SK-N-SH (cell line): ENCODE measurements around the gene C12orf60. TPM values are rescaled to one million over a fixed set of nuclear protein-coding genes. Genes with fewer than 3 reads are reported as not detected.

ENCODE experiments used
- CTCF ChIA-PET: fragments of 300-600, 350-600 bp; formaldehyde crosslinking; extraction: SDS; loops from one replicate; lab custom pipeline; 2021; lab: Yijun Ruan, JAX
- POLR2A ChIA-PET: fragments of 350-600 bp; sonication (Branson Sonifier 250); formaldehyde crosslinking; extraction: SDS; loops from one replicate; lab custom pipeline; 2020; ENCODE audit warnings: antibody characterized with exemption, inconsistent platforms; lab: Yijun Ruan, JAX
- DNase-seq: peaks from one replicate; pipeline ENCODE4 v3.0.0; 2012
- H2AFZ ChIP-seq: fragments of 200-600 bp; sonication (generic); 2 replicates; pipeline ENCODE4 v1.8.1; 2016; ENCODE audit warnings: antibody characterized with exemption, mild to moderate bottlenecking, low read depth
- H3F3A ChIP-seq: fragments of 200-600 bp; sonication (generic); replicated peaks from 2 replicates; pipeline ENCODE3; 2016; ENCODE audit warnings: antibody characterized with exemption, mild to moderate bottlenecking; ENCODE audit not compliant: insufficient read depth
- H3K27ac ChIP-seq, 2 experiments: fragments of 200-500 bp in 1 of 2; fragments of 200-600 bp in 1 of 2; sonication (Bioruptor generic) in 1 of 2; sonication (generic), shearing (Covaris generic) in 1 of 2; 2 replicates each; pipeline versions ENCODE4 v1.5.1 to v1.6.1; 2014 to 2016; ENCODE audit warnings: low read depth in 2 of 2, inconsistent platforms in 1 of 2, low read length in 1 of 2, mild to moderate bottlenecking in 1 of 2, mixed read lengths in 1 of 2
- H3K27me3 ChIP-seq: fragments of 200-600 bp; sonication (generic), shearing (Covaris generic); 2 replicates; pipeline ENCODE4 v1.6.1; 2016; ENCODE audit warnings: mixed run types; ENCODE audit not compliant: insufficient read depth
- H3K36me3 ChIP-seq, 2 experiments: fragments of 200-500 bp in 1 of 2; fragments of 200-600 bp in 1 of 2; sonication (Bioruptor generic) in 1 of 2; sonication (generic) in 1 of 2; replicated peaks in 1 of 2; 2 replicates each; pipeline versions ENCODE3 to v1.5.1; 2014 to 2016; ENCODE audit warnings: low read length in 1 of 2, mild to moderate bottlenecking in 1 of 2; ENCODE audit not compliant: insufficient read depth in 2 of 2, control insufficient read depth in 1 of 2
- H3K4me1 ChIP-seq, 2 experiments: fragments of 200-500 bp in 1 of 2; fragments of 200-600 bp in 1 of 2; sonication (Bioruptor generic) in 1 of 2; sonication (generic), shearing (Covaris generic) in 1 of 2; 2 replicates each; pipeline versions ENCODE4 v1.5.1 to v1.6.1; 2014 to 2016; ENCODE audit warnings: low read depth in 1 of 2, low read length in 1 of 2, mixed run types in 1 of 2; ENCODE audit not compliant: insufficient read depth in 2 of 2, control insufficient read depth in 1 of 2
- H3K4me2 ChIP-seq: fragments of 200-600 bp; sonication (generic), shearing (Covaris generic); 2 replicates; pipeline ENCODE4 v1.6.1; 2017; ENCODE audit warnings: mixed run types
- H3K4me3 ChIP-seq, 2 experiments: fragments of 200-500 bp in 1 of 2; fragments of 200-600 bp in 1 of 2; sonication (Bioruptor generic) in 1 of 2; sonication (generic), shearing (Covaris generic) in 1 of 2; 2 replicates each; pipeline versions ENCODE4 v1.5.1 to v1.8.1; 2014 to 2016; ENCODE audit warnings: low read depth in 2 of 2, inconsistent platforms in 1 of 2, low read length in 1 of 2, mild to moderate bottlenecking in 1 of 2, mixed read lengths in 1 of 2, moderate library complexity in 1 of 2
- H3K79me2 ChIP-seq: fragments of 200-600 bp; sonication (generic); 2 replicates; pipeline ENCODE4 v1.8.1; 2017; ENCODE audit warnings: mild to moderate bottlenecking; ENCODE audit not compliant: insufficient read depth
- H3K9ac ChIP-seq: fragments of 200-600 bp; sonication (generic); 2 replicates; pipeline ENCODE4 v1.6.1; 2017; ENCODE audit warnings: mixed run types
- H3K9me2 ChIP-seq: fragments of 200-600 bp; sonication (generic); 2 replicates; pipeline ENCODE4 v1.6.1; 2017; ENCODE audit warnings: mixed run types
- H3K9me3 ChIP-seq: fragments of 200-600 bp; sonication (generic); 2 replicates; pipeline ENCODE4 v1.6.1; 2017; ENCODE audit warnings: mixed run types, mild to moderate bottlenecking, moderate library complexity
- H4K20me1 ChIP-seq: fragments of 200-600 bp; sonication (generic); 2 replicates; pipeline ENCODE4 v1.6.1; 2017; ENCODE audit warnings: mild to moderate bottlenecking, mixed run types; ENCODE audit not compliant: insufficient read depth
- ELF1 ChIP-seq: IDR thresholded peaks from 2 replicates; pipeline ENCODE4 v1.4.0; 2012
- FOSL2 ChIP-seq: IDR thresholded peaks from 2 replicates; pipeline ENCODE4 v1.4.0; 2012; ENCODE audit warnings: low read depth, mild to moderate bottlenecking, moderate library complexity, borderline replicate concordance
- FOXJ3 ChIP-seq: sonication (generic); formaldehyde crosslinking; IDR thresholded peaks from 2 replicates; pipeline ENCODE4 v1.5.1; 2020; ENCODE audit warnings: mild to moderate bottlenecking, missing genetic modification reagents
- IRF3 ChIP-seq: fragments of 150-350 bp; IDR thresholded peaks from 2 replicates; pipeline ENCODE4 v1.6.1; 2016; ENCODE audit warnings: mild to moderate bottlenecking, low read depth, low read length
- JUND ChIP-seq: IDR thresholded peaks from 2 replicates; pipeline ENCODE4 v1.4.0; 2012
- MEF2A ChIP-seq: IDR thresholded peaks from 2 replicates; pipeline ENCODE4 v1.4.0; 2012; ENCODE audit warnings: low read depth, borderline replicate concordance
- NRF1 ChIP-seq: IDR thresholded peaks from 2 replicates; pipeline ENCODE4 v1.6.1; 2012; ENCODE audit warnings: low read depth, mild to moderate bottlenecking, low read length
- POLR2AphosphoS5 ChIP-seq: IDR thresholded peaks from 2 replicates; pipeline ENCODE4 v1.6.1; 2012; ENCODE audit warnings: low read depth, low read length
- RCOR1 ChIP-seq: fragments of 150-350 bp; IDR thresholded peaks from 2 replicates; pipeline ENCODE4 v1.6.1; 2017; ENCODE audit warnings: antibody characterized with exemption, low read length
- REST ChIP-seq: IDR thresholded peaks from 2 replicates; pipeline ENCODE4 v1.6.1; 2012; ENCODE audit warnings: mild to moderate bottlenecking, low read depth, low read length, moderate library complexity
- RXRA ChIP-seq: IDR thresholded peaks from 2 replicates; pipeline ENCODE4 v1.4.0; 2012; ENCODE audit warnings: low read depth, mild to moderate bottlenecking, borderline replicate concordance
- SMC3 ChIP-seq: IDR thresholded peaks from 2 replicates; pipeline ENCODE4 v1.6.1; 2012; ENCODE audit warnings: low read depth, low read length, improper control_type of control experiment
- USF1 ChIP-seq: IDR thresholded peaks from 2 replicates; pipeline ENCODE4 v1.4.0; 2012; ENCODE audit warnings: low read depth, borderline replicate concordance
- USF2 ChIP-seq: fragments of 150-350 bp; IDR thresholded peaks from 2 replicates; pipeline ENCODE4 v1.6.1; 2017; ENCODE audit warnings: antibody characterized with exemption, low read length, low read depth, borderline replicate concordance
- YY1 ChIP-seq: IDR thresholded peaks from 2 replicates; pipeline ENCODE4 v1.4.0; 2012; ENCODE audit warnings: low read depth, mild to moderate bottlenecking
- WGBS: methylation state at CpG from one replicate; pipeline ENCODE4 v1.1.6; 2017; ENCODE audit warnings: low lambda C conversion rate; 5-methylcytosine and 5-hydroxymethylcytosine counted together
- polyA plus RNA-seq, 3 experiments: library from polyadenylated mRNA; depleted of rRNA; stranded (reverse); fragments of >200 nt; gene quantifications; 2 replicates each; pipeline ENCODE4 v1.2.3, GENCODE V29; 2012

Gene C12orf60
- polyA plus RNA-seq, 1 of the 3 experiments (the other 2 are of a cell fraction), result 0.87 TPM

GRCh38 chr12:14802247-14802646 is 1.2 kb upstream of the C12orf60 start:
- no peak for DNase-seq
- 51% methylated on average over 4 of the region's 4 CpGs for whole genome bisulfite sequencing
- Histone ChIP-seq H2AFZ (no peak overlapping the region), H3K27me3 (no peaks in the 10 kb centered on the region), H4K20me1 (no peaks in the 10 kb centered on the region), H3K4me3 (peak overlapping the region; percentile 63 to 87), H3K4me2 (peak overlapping the region; percentile 79), H3K9me3 (no peaks in the 10 kb centered on the region), H3K36me3 (peaks cover 27 to 37% of the 10 kb centered on the region in 2 experiments), H3F3A (no peaks in the 10 kb centered on the region), H3K9ac (peak overlapping the region; percentile 91), H3K4me1 (peaks cover 2 to 4% of the 10 kb centered on the region in 2 experiments; a peak in 3 of 4 replicates), H3K27ac (peak overlapping the region in 1 of 2 experiments; percentile 81; a peak in 2 of 4 replicates), H3K9me2 (no peaks in the 10 kb centered on the region), H3K79me2 (peaks cover 60% of the 10 kb centered on the region)
- ChIA-PET CTCF (interaction anchor here (1.0 to 2.5 kb wide), 4 partner anchors 10 to 33 kb away, joined by 3 to 18 read pairs (median 4); no protein-coding TSS in a partner anchor), POLR2A (interaction anchor here (1.0 to 3.6 kb wide), 2 partner anchors 29 to 32 kb away, joined by 3 to 30 read pairs; a partner anchor contains a TSS)
- no peak for TF ChIP-seq MEF2A
- TF ChIP-seq FOXJ3 (CRISPR knock-in tag), result no peak
- no peak for TF ChIP-seq JUND
- no peak for TF ChIP-seq SMC3
- no peak for TF ChIP-seq USF1
- TF ChIP-seq IRF3, result no peak
- TF ChIP-seq RCOR1, result no peak
- no peak for TF ChIP-seq YY1
- TF ChIP-seq FOSL2, result no peak
- no peak for TF ChIP-seq REST
- no peak for TF ChIP-seq NRF1
- TF ChIP-seq POLR2AphosphoS5, result no peak
- TF ChIP-seq RXRA, result no peak
- TF ChIP-seq ELF1, result no peak
- no peak for TF ChIP-seq USF2
